Endothelial cell of umbilical vein (primary cell): Measurements from ENCODE around the gene ADGRD2.

Experiments
- EZH2 ChIP-seq: IDR thresholded peaks from 2 replicates; pipeline ENCODE4 v1.6.1; 2012; ENCODE audit warnings: borderline replicate concordance, low read depth, mild to moderate bottlenecking, moderate library complexity, low read length, inconsistent platforms; ENCODE audit not compliant: severe bottlenecking
- POLR2A ChIP-seq: IDR thresholded peaks from 2 replicates; pipeline ENCODE4 v1.6.1; 2012; ENCODE audit warnings: low read depth, mild to moderate bottlenecking, control low read depth, low read length
- TF ChIP-seq, protein P1 (sequence below), 2 donors: IDR thresholded peaks; 1 replicate in 1 of 2; 2 replicates in 1 of 2; pipeline ENCODE4 v1.5.1; 2011; ENCODE audit warnings: low read length in 2 of 2, mild to moderate bottlenecking in 2 of 2, moderate library complexity in 2 of 2, control low read depth in 1 of 2, inconsistent platforms in 1 of 2, low read depth in 1 of 2; ENCODE audit not compliant: insufficient read depth in 1 of 2; ENCODE audit errors: extremely low read depth in 1 of 2

DNA sequence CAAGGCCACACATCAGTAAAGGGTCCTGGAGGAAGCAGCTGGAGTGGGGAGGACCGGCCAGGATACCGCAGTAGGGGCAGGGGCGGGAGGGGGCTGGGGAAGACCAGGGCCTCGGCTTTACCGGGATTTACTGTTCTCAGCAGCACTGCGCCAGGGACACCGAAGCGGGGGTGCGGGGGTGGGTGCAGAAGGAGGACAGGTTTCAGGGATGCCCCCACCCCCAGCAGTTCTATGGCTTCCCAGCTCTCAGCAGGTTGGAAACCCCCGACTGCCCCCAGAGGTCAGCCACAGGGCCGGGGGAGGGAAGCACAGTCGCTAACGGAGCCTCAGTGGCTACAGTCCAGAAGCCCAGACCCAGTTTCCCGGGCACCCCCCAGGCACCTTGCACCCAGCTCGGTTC is 35.7 kb downstream of the ADGRD2 start:
- TF ChIP-seq POLR2A = no peak
- no peak for TF ChIP-seq EZH2
- TF ChIP-seq, protein P1, sequence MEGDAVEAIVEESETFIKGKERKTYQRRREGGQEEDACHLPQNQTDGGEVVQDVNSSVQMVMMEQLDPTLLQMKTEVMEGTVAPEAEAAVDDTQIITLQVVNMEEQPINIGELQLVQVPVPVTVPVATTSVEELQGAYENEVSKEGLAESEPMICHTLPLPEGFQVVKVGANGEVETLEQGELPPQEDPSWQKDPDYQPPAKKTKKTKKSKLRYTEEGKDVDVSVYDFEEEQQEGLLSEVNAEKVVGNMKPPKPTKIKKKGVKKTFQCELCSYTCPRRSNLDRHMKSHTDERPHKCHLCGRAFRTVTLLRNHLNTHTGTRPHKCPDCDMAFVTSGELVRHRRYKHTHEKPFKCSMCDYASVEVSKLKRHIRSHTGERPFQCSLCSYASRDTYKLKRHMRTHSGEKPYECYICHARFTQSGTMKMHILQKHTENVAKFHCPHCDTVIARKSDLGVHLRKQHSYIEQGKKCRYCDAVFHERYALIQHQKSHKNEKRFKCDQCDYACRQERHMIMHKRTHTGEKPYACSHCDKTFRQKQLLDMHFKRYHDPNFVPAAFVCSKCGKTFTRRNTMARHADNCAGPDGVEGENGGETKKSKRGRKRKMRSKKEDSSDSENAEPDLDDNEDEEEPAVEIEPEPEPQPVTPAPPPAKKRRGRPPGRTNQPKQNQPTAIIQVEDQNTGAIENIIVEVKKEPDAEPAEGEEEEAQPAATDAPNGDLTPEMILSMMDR (IDR thresholded peaks at IDR 0.05; ENCODE audit: extremely low read depth in 1 of 2, insufficient read depth in 1 of 2, low read depth in 1 of 2, low read length in 2 of 2) = no peak
